ENCODE results near the gene IQGAP2.

IQGAP2 gene

DNA sequence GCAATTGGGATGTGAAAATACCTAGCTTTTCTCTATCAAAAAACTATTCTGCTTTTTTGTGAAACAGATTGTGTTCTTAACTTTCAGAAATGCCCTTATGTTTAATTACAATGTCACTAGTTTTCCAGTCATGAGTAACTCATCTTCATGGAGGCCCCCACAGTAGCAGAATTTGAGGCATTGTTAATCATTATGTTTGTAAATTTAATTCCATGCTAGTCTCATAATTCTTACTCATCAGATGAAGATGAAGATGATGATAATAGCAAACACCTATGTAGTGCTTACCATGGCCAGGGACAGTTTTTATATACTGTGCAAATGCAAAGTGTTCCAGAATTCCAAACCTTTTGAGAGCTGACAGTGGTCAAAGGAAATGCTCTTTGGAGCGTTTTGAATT lies 285.1 kb downstream of the IQGAP2 start:
- no peak for DNase-seq (ENCODE audit: extremely low spot score)
- CTCF ChIA-PET, result interaction anchor here (2.1 kb wide), 1 partner anchor 86 kb away, joined by 9 read pairs; no protein-coding TSS in a partner anchor
- POLR2A ChIA-PET, result no interaction called here
- TF ChIP-seq FOXM1 (IDR thresholded peaks at IDR 0.05; ENCODE audit: borderline replicate concordance) (no peak), FOXA1 (IDR thresholded peaks at IDR 0.05) (no peak), SP1 (IDR thresholded peaks at IDR 0.05) (no peak), SUZ12 (IDR thresholded peaks at IDR 0.05) (no peak)
- TF ChIP-seq, protein P1, sequence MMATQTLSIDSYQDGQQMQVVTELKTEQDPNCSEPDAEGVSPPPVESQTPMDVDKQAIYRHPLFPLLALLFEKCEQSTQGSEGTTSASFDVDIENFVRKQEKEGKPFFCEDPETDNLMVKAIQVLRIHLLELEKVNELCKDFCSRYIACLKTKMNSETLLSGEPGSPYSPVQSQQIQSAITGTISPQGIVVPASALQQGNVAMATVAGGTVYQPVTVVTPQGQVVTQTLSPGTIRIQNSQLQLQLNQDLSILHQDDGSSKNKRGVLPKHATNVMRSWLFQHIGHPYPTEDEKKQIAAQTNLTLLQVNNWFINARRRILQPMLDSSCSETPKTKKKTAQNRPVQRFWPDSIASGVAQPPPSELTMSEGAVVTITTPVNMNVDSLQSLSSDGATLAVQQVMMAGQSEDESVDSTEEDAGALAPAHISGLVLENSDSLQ (IDR thresholded peaks at IDR 0.05), result no peak

DNA sequence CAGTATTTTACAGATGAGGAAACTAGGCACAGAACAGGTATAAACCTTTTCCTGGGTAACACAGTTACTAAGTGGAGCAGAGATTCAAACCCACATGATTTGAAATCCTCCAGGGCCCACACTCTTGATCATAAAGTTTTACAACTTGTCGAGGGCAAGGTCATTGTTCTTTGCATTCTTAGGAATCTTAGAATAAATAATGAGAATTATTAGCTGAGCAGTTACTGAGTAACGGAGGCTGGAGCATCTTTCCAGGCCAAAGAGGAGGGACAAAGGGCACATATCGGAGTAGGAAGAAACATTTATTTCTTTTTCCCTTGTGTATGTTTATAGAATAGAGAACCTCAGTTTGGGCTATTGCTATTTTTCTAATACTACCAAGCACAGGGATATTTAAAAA lies 285.8 kb downstream of the IQGAP2 start:
- TF ChIP-seq SP1 (IDR thresholded peaks at IDR 0.05), result no peak
- no peak for TF ChIP-seq LEF1 (IDR thresholded peaks at IDR 0.05; ENCODE audit: borderline replicate concordance)
- POLR2A ChIA-PET, result no interaction called here
- DNase-seq (ENCODE audit: extremely low spot score), result no peak

DNA sequence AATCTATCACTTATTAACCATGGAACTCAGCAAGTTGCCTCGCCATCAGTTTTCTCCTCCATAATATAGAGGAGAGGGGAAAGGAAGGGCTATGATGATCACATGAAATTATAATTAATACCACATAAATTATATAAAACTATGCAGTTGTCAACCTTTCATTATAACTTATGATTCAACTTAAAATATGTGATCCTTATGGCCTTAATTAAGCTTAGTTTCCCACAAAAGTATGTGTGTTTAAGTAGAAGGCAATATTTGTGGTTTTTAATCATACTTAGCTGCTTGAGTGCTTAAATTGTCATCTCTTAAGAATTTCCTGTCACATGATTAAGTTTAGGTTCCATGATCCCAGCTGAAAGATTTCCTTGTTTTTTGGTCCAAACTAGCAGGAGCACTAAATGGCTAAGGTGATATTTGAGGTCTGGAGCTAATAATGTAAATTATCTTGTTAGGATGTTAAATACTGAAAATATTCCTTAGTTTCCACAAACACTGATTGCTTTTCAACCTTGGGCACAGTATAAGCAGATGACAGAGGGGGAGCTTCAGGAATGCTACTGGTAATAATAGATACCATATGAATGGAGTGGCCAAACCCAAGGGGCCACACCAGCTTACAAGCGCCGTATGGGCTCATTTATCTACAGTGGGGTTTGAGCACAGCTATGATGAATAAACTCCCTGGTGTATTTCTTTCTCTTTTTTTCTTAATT lies 286.4 kb downstream of the IQGAP2 start:
- ChIA-PET POLR2A (no interaction called here), CTCF (interaction anchor here (0.8 to 2.1 kb wide), 2 partner anchors 11 to 85 kb away, joined by 5 to 9 read pairs; no protein-coding TSS in a partner anchor)
- no peak for DNase-seq (ENCODE audit: extremely low spot score)
- no peak for TF ChIP-seq SUZ12 (IDR thresholded peaks at IDR 0.05)
- TF ChIP-seq ARNT (IDR thresholded peaks at IDR 0.05), result no peak
- TF ChIP-seq, protein P1 (IDR thresholded peaks at IDR 0.05), result no peak
- TF ChIP-seq BHLHE40 (IDR thresholded peaks at IDR 0.05; ENCODE audit: borderline replicate concordance), result no peak
- TF ChIP-seq HDGF (IDR thresholded peaks at IDR 0.05; ENCODE audit: borderline replicate concordance), result no peak
- no peak for TF ChIP-seq CTBP1 (IDR thresholded peaks at IDR 0.05; ENCODE audit: borderline replicate concordance)
- no peak for TF ChIP-seq FOXA1 (IDR thresholded peaks at IDR 0.05)

More for the DNA sequence above, 285.8 kb downstream of the IQGAP2 start:
- CTCF ChIA-PET, result interaction anchor here (2.1 kb wide), 1 partner anchor 86 kb away, joined by 9 read pairs; no protein-coding TSS in a partner anchor

DNA sequence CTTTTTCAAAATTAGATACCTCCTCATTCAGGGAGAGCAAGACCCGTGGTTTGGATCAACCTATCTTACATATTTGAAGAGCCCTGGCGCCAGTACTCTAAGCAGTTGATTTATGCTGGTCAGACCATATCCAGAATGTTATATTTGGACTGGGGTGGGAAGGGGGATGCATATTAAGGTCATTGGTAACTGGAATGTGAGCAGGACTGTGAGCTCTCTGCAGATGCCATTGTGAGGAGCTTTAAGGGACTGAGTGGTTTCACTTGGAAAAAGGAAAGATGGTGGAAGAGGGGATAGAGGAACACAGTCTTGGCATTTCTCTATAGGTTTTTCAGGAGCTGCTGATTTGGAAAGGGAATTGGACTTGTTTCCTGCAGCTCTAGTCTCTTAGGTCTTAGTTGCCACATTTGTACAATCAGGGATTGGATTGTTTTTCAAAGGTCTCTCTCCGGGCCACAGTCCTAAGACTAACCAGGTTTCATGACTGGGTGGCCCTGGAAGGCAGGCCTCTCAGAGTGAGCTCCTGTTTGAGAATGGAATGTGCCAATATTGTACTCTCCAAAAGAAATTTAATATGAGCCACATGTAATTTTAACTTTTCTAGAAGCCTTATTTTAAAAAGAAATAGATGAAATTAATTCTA lies 287.1 kb downstream of the IQGAP2 start:
- CTCF ChIA-PET, result interaction anchor here (0.8 to 2.1 kb wide), 2 partner anchors 12 to 84 kb away, joined by 5 to 9 read pairs; no protein-coding TSS in a partner anchor
- POLR2A ChIA-PET, result no interaction called here
- no peak for TF ChIP-seq BHLHE40 (IDR thresholded peaks at IDR 0.05; ENCODE audit: borderline replicate concordance)
- no peak for TF ChIP-seq HDGF (IDR thresholded peaks at IDR 0.05; ENCODE audit: borderline replicate concordance)
- no peak for TF ChIP-seq SUZ12 (IDR thresholded peaks at IDR 0.05)
- no peak for TF ChIP-seq CTBP1 (IDR thresholded peaks at IDR 0.05; ENCODE audit: borderline replicate concordance)
- TF ChIP-seq, protein P1 (IDR thresholded peaks at IDR 0.05), result no peak
- no peak for TF ChIP-seq NFRKB (IDR thresholded peaks at IDR 0.05)
- no peak for TF ChIP-seq TARDBP (IDR thresholded peaks at IDR 0.05)
- no peak for TF ChIP-seq L3MBTL2 (conservative IDR thresholded peaks at IDR 0.05)
- DNase-seq (ENCODE audit: extremely low spot score), result no peak

DNA sequence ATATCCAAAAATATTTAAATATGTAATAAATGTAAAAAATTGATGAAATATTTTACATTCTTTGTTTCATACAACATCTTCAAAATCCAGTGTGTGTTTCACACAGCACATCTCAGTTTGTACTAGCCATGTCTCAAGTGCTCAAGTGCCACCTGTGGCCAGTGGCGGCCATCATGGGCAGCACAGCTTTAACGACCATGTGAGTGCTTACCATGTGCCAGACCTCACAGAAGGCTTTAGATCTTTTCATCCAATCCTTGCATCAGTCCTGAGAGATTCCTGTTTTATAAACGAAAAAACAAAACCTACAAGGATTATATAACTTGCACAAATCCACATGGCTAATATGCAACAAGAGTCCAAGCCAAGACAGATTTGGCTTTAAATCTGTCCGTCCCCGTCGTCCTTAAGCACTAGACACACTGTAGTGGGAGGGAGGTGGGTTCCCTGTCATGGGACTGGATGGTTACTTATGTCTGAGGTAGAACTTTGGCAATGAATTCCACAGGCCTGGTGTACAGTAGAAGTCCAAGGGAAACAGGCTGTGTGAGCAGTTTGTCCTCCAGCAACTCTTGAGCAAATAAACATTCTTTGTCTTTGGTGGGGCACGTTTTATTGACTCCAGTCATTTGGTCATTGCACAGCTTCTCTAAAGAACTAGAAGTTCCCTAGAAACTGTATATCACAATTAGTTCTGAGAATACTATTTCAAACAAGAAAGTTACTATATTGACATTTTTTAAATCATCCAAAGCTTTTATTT lies 287.8 kb downstream of the IQGAP2 start:
- no peak for DNase-seq (ENCODE audit: extremely low spot score)
- TF ChIP-seq FOXA1 (IDR thresholded peaks at IDR 0.05) (no peak), HDGF (IDR thresholded peaks at IDR 0.05; ENCODE audit: borderline replicate concordance) (no peak), ELF4 (IDR thresholded peaks at IDR 0.05) (no peak), NFRKB (IDR thresholded peaks at IDR 0.05) (no peak), ARNT (IDR thresholded peaks at IDR 0.05) (no peak), FOXM1 (IDR thresholded peaks at IDR 0.05; ENCODE audit: borderline replicate concordance) (no peak), SUZ12 (IDR thresholded peaks at IDR 0.05) (no peak), LEF1 (IDR thresholded peaks at IDR 0.05; ENCODE audit: borderline replicate concordance) (no peak), L3MBTL2 (conservative IDR thresholded peaks at IDR 0.05) (no peak), TARDBP (IDR thresholded peaks at IDR 0.05) (no peak), BHLHE40 (IDR thresholded peaks at IDR 0.05; ENCODE audit: borderline replicate concordance) (no peak), CTBP1 (IDR thresholded peaks at IDR 0.05; ENCODE audit: borderline replicate concordance) (no peak), FOXK2 (IDR thresholded peaks at IDR 0.05) (no peak)
- TF ChIP-seq, protein P1 (IDR thresholded peaks at IDR 0.05), result no peak
- ChIA-PET CTCF (no interaction called here), POLR2A (no interaction called here)
